Superior temporal gyrus (tissue), 1 donor: Measurements from ENCODE around the gene CDK18.
"Not testable (repeated sequence)": the region's sequence is repeated elsewhere in the genome, so short reads cannot be mapped to it uniquely, and the experiment has no call there.

Experiments used
- DNase-seq: peaks from one replicate; pipeline ENCODE4 v3.0.0-alpha.2; 2016; ENCODE audit errors: extremely low spot score

CDK18 gene

DNA sequence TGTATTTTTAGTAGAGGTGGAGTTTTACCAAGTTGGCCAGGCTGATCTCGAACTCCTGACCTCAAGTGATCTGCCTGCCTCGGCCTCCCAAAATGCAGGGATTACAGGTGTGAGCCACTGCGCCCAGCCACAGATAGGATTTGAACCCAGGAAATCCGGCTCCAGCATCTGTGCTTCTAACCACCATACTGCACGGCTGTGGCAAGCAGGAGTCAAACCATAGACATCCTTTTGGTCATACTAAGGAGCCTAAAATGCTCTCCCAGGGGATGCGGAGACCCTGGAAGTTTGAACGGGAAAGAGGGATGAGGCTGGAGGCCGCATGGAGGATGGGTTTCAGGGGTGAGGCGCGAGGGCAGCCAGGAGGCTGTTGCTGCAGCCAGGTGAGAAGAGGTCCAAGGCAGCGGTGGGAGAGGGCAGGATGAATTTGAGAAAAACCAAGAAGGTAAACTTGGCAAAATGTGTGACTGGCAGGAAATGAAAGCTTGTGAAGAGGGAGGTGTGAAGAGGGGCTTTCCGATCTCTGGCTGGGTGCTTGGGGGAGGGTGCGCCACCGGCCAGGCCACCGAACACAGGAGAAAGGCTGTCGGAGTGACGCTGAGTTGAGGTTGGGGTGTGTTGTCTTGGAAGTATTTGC lies 24.0 kb upstream of the CDK18 start:
- DNase-seq: no peak

DNA sequence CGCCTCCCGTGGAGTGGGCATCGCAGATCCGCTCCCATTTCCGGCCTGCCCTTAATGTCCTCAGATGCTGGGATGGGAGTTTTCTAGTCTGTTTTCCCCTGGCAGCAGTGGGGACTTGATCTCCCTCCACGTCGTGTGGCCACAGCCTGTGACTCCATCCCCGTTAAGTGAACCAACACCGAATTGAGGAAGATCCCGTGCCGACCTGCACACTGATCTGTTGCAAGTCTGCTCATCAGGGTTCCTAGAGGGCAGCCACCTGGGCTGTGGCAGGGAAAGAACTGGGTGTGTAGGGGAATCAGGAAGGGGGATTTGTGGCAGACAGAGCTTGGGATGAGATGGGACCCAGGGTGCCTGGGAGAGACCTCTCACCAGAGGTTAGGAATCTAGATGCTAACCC lies 23.3 kb upstream of the CDK18 start:
- DNase-seq: no peak

DNA sequence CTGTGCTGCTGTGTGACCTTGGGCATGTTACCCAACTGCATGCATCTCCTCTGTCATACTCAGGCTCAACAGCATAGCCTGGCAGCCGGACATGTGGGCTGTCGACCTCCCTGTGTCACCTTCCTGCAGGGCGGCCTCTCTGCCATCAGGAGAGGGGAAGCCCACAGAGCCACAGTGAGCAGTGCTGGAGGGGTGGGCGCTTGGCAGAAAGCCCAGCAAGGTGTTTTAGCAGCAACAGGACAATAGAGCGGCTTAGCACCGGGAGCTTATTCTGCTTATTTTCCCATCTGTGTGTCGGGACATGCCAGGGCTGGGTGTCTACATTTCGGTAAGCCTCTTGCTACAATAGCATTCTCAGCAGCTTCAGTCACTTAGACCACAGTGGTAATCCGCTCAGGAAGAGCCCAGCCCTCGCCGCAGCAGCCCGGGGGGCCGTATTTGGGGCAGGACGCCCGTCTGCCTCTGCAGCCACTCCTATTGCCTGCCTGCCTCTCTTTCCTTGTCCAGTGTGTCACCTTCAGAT lies 22.8 kb upstream of the CDK18 start:
- no peak for DNase-seq

DNA sequence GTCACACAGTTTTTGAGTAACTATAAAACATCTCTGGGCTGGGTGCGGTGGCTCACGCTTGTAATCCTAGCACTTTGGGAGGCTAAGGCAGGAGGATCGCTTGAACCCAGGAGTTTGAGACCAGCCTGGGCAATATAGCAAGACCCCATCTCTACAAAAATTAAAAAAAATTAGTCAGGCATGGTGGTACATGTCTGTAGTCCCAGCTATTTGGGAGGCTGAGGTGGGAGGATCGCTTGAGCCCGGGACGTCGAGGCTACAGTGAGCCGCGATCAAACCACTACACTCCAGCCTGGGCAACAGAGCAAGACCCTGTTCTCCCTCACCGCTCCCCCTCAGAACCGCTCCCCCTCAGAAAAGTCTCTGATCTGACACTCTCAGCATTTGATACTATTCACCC lies 21.9 kb upstream of the CDK18 start:
- not testable (repeated sequence) for DNase-seq

DNA sequence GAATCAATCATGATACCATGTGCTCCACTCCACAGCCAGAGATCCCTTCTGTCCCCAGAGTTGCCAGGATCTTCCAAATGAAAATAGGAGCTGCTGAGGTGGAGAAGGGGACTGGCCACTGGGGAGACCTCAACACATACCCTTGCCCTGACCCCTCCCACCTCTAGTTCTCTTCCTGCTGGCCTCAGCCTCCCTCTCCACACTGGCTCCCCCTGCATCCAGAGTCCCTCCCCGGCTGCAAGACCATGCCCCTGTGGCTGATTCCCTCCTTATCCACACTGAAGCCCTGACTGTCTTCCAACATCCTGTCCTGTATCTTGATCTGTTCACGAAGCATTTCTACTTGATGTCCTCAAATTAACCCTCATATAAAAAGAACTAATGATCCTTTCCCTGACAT lies 21.1 kb upstream of the CDK18 start:
- DNase-seq: no peak

DNA sequence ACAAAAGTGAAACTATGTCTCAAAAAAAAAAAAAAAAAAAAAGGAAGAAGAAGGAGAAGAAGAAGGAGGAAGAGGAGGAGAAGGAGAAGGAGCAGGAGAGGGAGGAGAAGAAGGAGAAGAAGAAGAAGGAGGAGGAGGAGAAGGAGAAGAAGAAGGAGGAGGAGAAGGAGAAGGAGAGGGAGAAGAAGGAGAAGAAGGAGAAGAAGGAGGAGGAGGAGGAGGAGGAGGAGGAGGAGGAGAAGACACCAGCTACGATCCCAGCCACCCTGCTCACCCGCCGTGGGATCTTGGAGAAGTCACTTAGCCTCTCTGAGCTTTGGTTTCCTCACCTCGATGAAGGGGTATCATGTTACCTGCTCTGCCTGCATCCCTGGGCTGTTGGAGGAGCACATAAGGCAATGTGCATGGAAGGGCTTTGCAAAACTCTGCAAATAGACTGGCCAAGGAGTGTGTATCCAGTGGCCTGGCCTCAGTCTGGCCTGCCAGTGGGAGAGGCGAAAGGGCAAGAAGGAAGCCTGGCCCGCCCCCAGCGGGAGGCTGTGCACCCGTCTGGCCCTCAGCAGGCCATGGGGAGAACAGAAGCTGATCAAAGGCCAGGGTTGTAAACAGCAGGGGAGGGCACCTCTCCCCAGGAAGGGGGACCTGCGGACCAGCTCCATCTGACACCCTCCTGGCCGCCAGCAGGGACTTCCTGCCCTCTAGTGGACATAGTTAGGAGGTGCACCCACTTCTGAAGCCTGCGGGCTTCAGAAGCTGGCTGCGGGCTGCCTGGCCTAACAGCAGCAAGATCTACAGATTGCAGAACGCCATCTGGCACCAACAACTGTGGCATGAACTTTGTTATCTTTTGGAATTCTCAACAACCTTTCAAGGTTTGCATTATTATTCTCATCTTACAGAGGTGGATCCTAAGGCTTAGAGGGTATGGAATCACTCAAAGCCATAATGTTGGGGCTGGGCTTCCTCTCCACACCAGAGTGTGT lies 19.2 kb upstream of the CDK18 start:
- peak; percentile 92 for DNase-seq

DNA sequence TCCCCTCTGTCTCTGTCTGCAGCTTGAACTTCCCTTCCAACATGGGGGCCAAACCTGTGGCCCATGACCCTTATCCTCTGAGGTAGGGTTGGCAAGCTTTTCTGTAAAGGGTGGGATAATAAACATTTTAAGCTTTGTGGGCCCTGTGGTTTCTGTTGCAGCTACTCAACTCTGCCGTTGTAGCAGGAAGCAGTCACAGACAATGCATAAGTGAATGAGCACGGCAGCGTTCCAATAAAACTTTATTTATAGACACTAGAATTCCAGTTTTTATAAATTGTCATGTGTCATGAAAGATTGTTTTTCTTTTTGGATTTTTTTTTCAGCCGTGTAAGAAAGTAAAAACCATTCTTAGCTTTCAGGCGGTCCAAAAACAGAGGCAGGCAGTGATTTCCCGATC lies 18.2 kb upstream of the CDK18 start:
- DNase-seq: no peak

DNA sequence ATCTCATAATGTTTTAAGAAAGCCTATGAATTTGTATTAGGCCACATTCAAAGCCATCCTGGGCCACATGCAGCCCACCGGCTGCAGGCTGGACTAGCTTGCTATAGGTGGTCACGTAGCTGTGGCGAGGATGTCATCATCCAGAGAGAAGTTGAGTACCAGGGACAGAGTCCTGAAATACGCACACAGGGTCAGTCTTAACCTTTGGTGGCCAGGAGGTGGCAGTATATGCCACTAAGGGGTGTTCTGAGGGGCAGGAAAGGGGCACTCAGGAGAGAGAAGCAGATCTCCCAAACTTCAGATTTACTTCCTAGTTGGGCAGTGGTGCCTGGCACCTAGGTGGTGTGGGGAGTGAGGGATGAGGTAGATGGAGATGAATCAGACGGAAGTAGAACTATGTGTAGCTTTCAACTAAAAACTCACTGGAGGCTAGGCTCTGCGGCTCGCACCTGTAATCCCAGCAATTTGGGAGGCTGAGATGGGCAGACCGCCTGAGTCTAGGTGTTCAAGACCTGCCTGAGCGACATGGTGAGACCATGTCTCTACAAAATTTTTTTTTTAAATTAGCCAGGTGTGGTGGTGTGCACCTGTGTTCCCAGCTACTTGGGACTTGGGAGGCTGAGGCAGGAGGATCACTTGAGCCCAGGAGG lies 16.3 kb upstream of the CDK18 start:
- peak; percentile 89 for DNase-seq

DNA sequence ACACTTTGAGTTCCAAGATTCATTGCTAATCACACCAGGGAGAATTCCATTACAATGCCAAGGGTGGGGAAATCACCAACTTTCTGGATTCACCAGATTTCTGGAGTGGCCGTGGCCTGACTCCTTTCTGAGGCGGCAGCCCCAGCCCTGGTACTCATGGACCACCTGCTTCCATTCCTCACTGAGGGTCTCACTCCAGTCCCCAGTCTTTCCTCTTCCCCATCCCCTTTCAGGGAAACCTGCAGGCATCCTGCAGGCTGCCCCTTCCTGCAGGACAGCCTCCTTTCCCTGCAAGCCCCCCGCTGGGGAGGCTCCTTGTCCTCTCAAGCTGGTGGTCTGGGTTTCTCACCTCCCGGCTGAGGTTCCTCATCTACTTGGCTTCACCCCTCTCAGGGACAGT lies 12.7 kb upstream of the CDK18 start:
- DNase-seq: no peak

DNA sequence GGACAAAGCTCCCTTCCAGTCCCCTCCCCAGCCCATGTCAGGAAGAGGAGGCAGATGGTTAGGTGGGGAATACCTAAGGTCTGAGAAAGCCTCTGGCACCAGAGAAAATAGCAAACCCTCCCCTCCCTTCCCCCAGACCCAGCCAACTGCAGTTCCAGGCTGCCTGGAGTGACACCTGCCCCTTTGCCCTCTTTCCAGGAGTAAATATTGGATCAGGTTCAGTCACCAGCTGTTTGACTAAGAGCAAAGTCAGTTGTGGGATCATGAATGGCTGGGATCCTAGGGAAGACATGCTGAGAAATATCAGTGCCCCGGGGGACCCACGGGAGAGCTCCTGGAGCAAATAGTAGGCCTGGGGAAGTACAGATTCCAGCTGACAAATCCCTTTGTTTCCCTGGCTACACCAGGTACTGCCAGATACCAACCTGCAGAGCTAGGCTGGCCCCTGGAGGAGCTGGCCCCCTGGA lies 12.2 kb upstream of the CDK18 start:
- no peak for DNase-seq

DNA sequence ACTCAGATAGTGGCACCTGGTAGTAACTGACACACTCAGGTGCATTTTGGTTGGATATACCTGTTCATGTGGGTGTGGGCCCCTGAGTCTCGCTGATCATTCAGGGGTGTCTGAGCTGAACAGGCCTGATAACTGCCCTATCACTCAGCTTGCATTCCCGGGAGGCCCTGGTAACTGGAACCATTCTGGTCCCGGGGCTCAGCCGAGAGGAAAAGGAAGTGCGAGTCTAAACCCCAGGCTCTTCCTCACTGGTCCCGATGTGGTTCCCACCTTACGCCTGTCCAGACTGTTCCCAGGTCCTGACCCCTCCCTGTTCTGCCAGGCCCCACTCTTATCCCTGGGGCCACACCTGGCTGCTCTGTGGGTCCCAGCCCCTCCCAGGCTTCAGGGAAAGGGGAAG lies 11.7 kb upstream of the CDK18 start:
- no peak for DNase-seq

DNA sequence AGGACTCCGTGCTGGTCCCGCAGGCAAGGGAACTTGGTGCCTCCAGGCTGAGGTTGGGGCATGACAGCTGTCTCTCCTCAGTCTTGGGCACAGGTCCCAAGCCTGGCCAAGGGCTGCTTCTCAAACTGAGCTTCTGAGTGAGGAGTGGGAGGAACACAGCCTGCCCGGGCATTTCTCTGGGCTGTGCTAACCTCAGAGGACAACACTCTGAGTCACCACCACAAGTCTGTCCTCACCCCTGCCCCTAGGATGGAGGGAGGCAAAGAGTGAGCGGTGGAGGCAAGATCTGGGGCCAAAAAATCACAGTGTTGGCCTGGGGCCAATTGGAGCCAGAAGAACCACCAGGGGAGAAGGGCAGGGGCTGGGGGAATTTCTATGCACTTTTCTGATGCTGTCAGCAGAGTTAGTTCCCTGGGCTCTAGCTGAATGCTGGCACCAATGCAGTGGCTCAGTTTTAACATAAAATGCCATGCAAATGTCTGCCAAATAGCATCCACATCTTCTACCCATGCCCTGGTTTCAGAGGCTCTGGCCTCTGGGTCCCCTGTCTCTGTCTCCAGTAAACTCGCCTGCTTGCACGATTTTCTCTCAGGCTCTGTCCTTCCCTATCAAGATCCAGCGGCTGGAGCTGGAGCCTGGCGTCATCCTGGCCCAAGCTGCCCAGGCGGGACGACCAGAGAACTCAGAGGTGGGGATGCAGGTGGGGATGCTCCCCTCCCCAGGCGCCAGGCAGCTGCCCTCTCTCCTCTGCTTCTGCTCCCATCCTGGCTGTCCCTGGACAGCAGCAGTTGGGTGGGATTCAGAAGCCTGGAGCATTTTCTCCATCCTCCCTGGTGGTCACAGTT lies 11.0 kb upstream of the CDK18 start:
- no peak for DNase-seq

DNA sequence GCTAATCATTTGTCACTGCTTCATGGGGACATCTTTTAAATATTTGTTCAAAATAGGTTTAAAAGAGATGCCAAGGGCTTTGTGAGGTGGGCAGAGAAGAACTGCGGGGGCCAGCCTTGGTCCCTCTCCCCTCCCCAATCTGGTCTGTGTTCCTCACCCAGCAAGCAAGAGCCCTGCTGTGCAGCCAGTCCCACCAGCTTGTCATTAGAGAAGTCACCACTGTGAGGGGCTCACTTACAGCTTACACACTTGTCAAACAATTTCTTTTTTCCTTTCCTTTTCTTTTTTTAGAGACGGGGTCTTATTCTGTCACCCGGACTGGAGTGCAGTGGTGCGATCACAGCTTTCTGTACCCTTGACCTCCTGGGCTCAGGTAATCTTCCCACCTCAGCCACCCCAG lies 10.4 kb upstream of the CDK18 start:
- DNase-seq: peak; percentile 68

DNA sequence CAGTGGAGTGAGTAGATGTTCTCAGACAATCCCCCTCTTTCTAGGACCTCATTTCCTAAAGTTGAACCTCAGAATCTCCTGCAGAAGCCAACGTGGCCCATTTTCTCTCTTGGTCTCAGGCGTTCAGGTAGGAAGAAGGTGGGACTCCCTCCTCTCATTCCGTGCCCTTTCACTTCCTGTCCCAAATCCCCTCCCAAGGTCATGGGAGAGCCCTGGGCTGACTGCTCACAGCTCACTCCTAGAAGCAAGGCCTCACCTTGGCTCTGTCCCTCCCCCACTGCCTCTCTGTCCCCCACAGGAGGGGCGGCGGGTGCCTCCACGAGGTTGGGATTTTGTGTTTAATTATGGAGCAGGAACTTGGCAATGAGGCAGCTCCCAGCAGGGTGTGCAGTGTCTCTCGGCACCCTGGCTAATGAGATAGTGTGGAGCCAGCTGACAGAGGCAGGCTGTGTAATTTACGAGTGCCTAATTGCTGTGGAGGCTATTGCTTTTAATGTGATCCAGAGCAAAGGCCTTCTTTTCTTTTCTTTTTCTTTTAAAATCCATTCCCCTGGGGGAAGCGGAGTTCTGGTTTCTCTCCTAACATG lies 9.1 kb upstream of the CDK18 start:
- DNase-seq: peak; percentile 47

DNA sequence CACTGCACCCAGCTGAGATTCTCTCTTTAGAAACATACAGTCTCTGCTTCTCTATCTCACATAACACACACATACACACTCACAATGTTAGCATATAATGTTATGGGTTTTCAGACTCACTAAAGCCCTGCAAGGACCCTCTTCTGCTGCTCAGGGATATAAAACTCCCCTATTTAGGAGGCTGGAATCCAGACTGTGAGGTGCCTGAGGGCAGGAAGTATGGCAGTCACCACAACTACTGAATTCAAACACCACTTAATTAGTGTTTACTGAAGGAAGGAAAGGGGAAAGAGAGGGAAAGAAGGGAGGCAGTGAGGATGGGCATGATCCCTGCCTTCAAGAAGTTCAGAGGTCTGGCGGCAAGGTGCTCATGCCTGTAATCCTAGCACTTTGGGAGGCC lies 7.8 kb upstream of the CDK18 start:
- DNase-seq: no peak

DNA sequence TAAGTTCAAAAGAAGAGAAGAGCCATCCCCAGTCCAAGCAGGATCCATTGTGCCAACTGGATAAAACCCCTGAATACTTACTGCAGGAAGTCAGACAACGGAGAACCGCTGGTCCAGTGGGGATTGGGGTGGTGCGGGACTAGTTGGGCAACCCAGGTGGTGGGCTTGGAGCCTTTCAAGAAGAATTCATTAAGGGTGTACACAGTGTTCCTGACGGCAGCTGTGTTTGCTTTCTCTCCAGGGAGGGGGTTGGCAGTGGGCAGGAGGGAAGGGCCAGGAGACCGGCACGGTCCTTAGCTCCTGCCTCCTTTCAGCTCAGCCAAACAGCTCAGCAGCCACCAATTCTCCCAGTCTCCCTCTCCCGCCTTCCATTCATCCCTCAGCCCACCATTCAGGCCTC lies 7.1 kb upstream of the CDK18 start:
- no peak for DNase-seq

DNA sequence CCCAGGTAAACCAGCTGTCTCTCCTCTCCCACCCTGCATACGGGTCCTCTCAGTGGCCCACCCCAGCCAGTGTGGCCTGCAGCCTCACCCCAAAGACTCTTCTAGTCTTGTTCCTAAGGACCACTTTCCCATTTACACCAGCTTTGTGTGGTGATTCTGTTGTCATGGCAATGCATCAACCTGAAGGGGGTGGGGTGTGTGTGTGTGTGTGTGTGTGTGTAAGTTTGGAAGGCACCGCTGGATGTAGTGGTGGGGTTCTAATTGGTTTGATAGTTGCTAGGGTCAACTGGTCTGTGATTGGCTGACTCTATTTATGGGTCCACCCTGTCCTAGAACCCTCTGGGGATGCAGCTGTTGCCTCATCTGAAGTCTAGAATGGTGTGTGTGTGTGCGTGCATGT lies 4.7 kb upstream of the CDK18 start:
- no peak for DNase-seq

DNA sequence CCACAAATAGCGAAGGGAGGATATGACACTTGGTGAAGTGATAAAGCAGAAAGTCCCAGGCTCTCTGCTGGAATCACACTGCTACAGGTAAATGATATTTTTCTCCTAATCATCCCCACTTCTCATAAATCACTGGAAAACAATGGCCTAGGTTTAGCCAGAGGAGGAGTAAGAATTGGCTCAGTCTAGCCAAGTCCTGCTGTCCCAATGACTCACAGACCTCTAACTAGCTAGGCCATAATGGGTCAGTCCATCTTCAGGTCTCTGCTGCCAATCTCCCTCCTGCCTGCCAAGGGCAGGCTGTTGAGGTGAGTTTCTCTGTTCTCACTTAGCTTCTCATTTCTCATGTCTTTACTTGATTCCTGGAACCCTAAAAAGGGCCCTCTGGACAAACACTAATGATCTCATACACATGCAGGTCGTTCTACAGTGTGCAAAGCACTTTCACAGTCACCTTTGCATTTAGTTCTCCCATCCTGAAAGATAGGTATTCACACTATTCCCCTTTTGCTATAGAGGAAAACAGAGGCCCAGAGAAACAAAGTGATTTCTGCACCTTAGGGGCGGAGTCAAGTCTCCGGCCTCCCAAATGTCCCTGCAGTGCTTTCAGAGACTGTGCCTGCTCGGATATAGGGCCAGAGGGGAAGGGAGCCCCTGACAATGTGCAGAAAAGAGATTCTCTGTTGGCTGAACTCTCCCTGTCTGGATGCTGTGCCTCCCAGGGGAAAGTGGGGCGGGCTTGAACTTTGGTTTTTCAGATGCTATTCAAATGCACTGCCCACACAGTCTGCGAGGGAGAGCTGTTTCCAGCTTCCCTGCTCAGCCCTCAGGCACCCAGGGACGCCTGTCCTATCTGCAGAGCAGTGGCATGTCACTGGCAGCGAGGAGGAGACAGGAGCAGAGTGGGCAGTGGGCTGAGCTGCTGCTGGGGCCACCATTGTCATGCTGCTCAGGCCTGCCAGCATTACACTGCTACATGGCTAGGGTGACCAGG lies 3.9 kb upstream of the CDK18 start:
- peak; percentile 37 for DNase-seq

DNA sequence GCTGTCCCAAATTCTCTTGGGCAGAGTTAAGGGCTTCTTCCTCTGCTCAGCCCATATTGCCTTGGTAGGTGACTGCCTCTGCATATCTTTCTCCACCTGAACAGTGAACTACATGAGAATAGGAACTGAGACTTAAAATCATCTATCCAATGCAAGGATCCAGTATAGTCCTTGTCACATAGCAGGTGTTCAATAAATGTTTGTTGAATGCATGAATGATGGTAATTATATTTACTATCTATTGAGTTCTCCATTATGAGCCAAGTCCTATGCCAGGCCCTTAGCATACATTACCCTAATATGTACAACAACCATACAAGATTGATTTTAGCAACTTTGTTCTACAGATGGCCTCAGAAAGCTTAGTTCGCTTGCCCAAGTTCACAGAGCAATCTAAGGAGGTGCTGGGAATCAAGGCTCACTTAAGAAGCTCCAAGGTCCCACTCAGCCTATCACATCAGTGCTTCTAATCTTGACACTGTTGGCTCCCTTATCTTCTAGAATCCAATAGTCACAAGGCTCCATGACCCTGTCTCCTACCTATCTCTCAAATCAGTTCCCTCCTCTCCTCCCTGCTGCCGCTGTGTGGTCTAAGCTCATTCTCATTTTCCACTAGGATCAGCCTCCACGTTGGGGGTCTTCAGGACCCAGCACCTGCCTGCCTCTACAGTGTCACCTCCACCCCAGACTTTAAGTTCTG lies 2.2 kb upstream of the CDK18 start:
- DNase-seq: peak; percentile 17
